GM12872 (cell line): ENCODE measurements around the gene PLPPR5.

Experiments
- CTCF ChIP-seq: IDR thresholded peaks from 3 replicates; pipeline ENCODE4 v1.5.1; 2011; ENCODE audit warnings: low read depth, mild to moderate bottlenecking, low read length, moderate library complexity; ENCODE audit not compliant: insufficient read depth

The PLPPR5 gene

GRCh38 chr1:98914547-98914946 lies 90.1 kb downstream of the PLPPR5 start:
- no peak for TF ChIP-seq CTCF

- no peak for TF ChIP-seq CTCF
Measured at GRCh38 chr1:98910827-98911226, 93.8 kb downstream of the PLPPR5 start.

GRCh38 chr1:98908980-98909379 lies 95.7 kb downstream of the PLPPR5 start:
- TF ChIP-seq CTCF = no peak

GRCh38 chr1:98906809-98907208 lies 97.9 kb downstream of the PLPPR5 start:
- TF ChIP-seq CTCF = no peak

- TF ChIP-seq CTCF = no peak
Measured at GRCh38 chr1:98906361-98906760, 98.3 kb downstream of the PLPPR5 start.

- TF ChIP-seq CTCF = no peak
Measured at GRCh38 chr1:98904684-98905083, 100.0 kb downstream of the PLPPR5 start.

- no peak for TF ChIP-seq CTCF
Measured at GRCh38 chr1:98903726-98904125, 100.9 kb downstream of the PLPPR5 start.

- no peak for TF ChIP-seq CTCF
Measured at GRCh38 chr1:98903261-98903660, 101.4 kb downstream of the PLPPR5 start.
